ENCODE measurements around the gene ADO. TPM values are rescaled to one million over a fixed set of nuclear protein-coding genes. Genes with fewer than 3 reads are reported as not detected.

Gene ADO
- total and polyA plus RNA-seq, 2 experiments from 2014 or later: 12.6 to 48.3 TPM

GRCh38 chr10:62795762-62796161 is 8.8 kb upstream of the ADO start (continued):
- no peak for TF ChIP-seq ZNF462 (CRISPR knock-in tag; IDR thresholded peaks at IDR 0.05)
- no peak for TF ChIP-seq ETS1 (IDR thresholded peaks at IDR 0.05)
- no peak for TF ChIP-seq CTCF (conservative IDR thresholded peaks at IDR 0.05; ENCODE audit: low read depth in 2 of 2)
- TF ChIP-seq POLR2AphosphoS5 (IDR thresholded peaks at IDR 0.05; ENCODE audit: low read depth): no peak
- TF ChIP-seq EZH2 (IDR thresholded peaks at IDR 0.05; ENCODE audit: low read depth, unreplicated experiment): no peak
- no peak for TF ChIP-seq ZNF331 (CRISPR knock-in tag; IDR thresholded peaks at IDR 0.05; ENCODE audit: low read depth)
- TF ChIP-seq NANOG (IDR thresholded peaks at IDR 0.05; ENCODE audit: borderline replicate concordance): no peak
- TF ChIP-seq STAT1 (IDR thresholded peaks at IDR 0.05; ENCODE audit: unreplicated experiment): no peak

All from GM23338 (cell line).